ENCODE data around the gene GABRB3. TPM values are rescaled to one million over a fixed set of nuclear protein-coding genes. Genes with fewer than 3 reads are reported as not detected.

GABRB3 gene
- total and polyA plus RNA-seq, 2 of the 8 experiments (the other 6 are each of a cell fraction or from before 2014, with no cell fraction given), result 98.8 to 163 TPM

GRCh38 chr15:26691249-26691648 is 81.6 kb downstream of the GABRB3 start (continued):
- TF ChIP-seq HDAC2 (IDR thresholded peaks at IDR 0.05; ENCODE audit: borderline replicate concordance in 1 of 2, low read depth in 2 of 2, low read length in 2 of 2) (peak; percentile 55 to 70; a peak in 2 of 4 replicates), CHD7 (IDR thresholded peaks at IDR 0.05; ENCODE audit: insufficient replicate concordance, low read length) (peak; percentile 83), JUN (IDR thresholded peaks at IDR 0.05; ENCODE audit: low read depth, low read length) (no peak), JUND (IDR thresholded peaks at IDR 0.05; ENCODE audit: low read length) (peak; percentile 5; the same call in 1 of the 2 replicates)

All from H1 (cell line).